ENCODE data around the gene NFIB. TPM values are rescaled to one million over a fixed set of nuclear protein-coding genes. Genes with fewer than 3 reads are reported as not detected.
A peak's percentile ranks its signal among the peaks of the same experiment; 100 is the strongest.

Gene NFIB
- total and polyA plus RNA-seq, 4 donors: 10.8 to 278 (median 88.6) TPM

GRCh38 chr9:14056316-14056861 is 257.6 kb downstream of the NFIB start:
- H3K27ac ChIP-seq (ENCODE audit: low read depth in 1 of 2, low read length in 2 of 2): no peak overlapping the region

GRCh38 chr9:14054096-14054495 is 259.8 kb downstream of the NFIB start:
- H3K36me3 ChIP-seq (ENCODE audit: control insufficient read depth in 1 of 2, insufficient read depth in 2 of 2, low read length in 1 of 2): no peaks in the 10 kb centered on the region
- no peak for DNase-seq
- no peak for ATAC-seq (ENCODE audit: low FRiP score)
- H3K27ac ChIP-seq (ENCODE audit: low read depth in 1 of 2, low read length in 2 of 2): no peak overlapping the region
- no peak overlapping the region for H3K4me3 ChIP-seq (ENCODE audit: low read length in 2 of 2)
- peaks cover 0 to 4% of the 10 kb centered on the region in 2 donors for H3K4me1 ChIP-seq (ENCODE audit: control insufficient read depth in 1 of 2, insufficient read depth in 2 of 2, low read length in 2 of 2)
- no peaks in the 10 kb centered on the region for H3K27me3 ChIP-seq (ENCODE audit: control insufficient read depth in 1 of 2, insufficient read depth in 2 of 2, low read length in 1 of 2)
- intact Hi-C loops (cut with DNase I): no loop called here
- WGBS, 2 donors: 91 to 92% methylated on average over 2 of the region's 2 CpGs
- no peaks in the 10 kb centered on the region for H3K9me3 ChIP-seq (ENCODE audit: control insufficient read depth, low read length)

More at GRCh38 chr9:14056316-14056861, 257.6 kb downstream of the NFIB start:
- Histone ChIP-seq H3K4me1 (ENCODE audit: control insufficient read depth in 1 of 2, insufficient read depth in 2 of 2, low read length in 2 of 2) (peaks cover 0 to 4% of the 10 kb centered on the region in 2 donors), H3K27me3 (ENCODE audit: control insufficient read depth in 1 of 2, insufficient read depth in 2 of 2, low read length in 1 of 2) (no peaks in the 10 kb centered on the region), H3K4me3 (ENCODE audit: low read length in 2 of 2) (no peak overlapping the region), H3K36me3 (ENCODE audit: control insufficient read depth in 1 of 2, insufficient read depth in 2 of 2, low read length in 1 of 2) (no peaks in the 10 kb centered on the region), H3K9me3 (ENCODE audit: control insufficient read depth, low read length) (no peaks in the 10 kb centered on the region)
- peak; percentile 37 for ATAC-seq (ENCODE audit: low FRiP score)
- no peak for DNase-seq
- WGBS, 2 donors: 60 to 71% methylated on average over 3 of the region's 3 CpGs
- intact Hi-C loops (cut with DNase I): no loop called here

DNA sequence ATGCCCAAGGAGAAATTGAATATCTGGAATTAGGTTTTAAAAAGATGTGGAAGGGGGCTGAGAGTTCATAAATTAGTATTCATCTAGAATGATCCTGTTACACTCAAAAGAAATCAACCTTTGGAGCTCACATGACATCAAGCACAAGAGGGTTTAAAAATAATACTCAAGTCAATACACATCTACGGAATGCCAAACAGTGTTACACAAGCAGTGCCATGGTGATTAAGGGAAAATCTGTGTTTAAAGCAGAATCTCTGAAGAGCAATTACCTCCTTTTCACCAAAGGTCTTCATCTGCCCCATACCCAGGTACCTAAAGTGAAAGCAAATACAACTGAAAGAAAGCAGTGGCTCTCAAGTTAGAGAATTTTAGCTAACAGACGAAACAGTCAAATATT is 261.6 kb downstream of the NFIB start:
- intact Hi-C loops (cut with DNase I): no loop called here
- Histone ChIP-seq H3K9me3 (ENCODE audit: control insufficient read depth, low read length) (no peaks in the 10 kb centered on the region), H3K4me1 (ENCODE audit: control insufficient read depth in 1 of 2, insufficient read depth in 2 of 2, low read length in 2 of 2) (peaks cover 0 to 4% of the 10 kb centered on the region in 2 donors), H3K27ac (ENCODE audit: low read depth in 1 of 2, low read length in 2 of 2) (no peak overlapping the region), H3K27me3 (ENCODE audit: control insufficient read depth in 1 of 2, insufficient read depth in 2 of 2, low read length in 1 of 2) (no peaks in the 10 kb centered on the region), H3K4me3 (ENCODE audit: low read length in 2 of 2) (no peak overlapping the region), H3K36me3 (ENCODE audit: control insufficient read depth in 1 of 2, insufficient read depth in 2 of 2, low read length in 1 of 2) (no peaks in the 10 kb centered on the region)
- ATAC-seq (ENCODE audit: low FRiP score): no peak
- 36 to 42% methylated on average over 2 of the region's 2 CpGs for WGBS, 2 donors
- no peak for DNase-seq

- Histone ChIP-seq H3K4me3 (ENCODE audit: low read length in 2 of 2) (no peak overlapping the region), H3K36me3 (ENCODE audit: control insufficient read depth in 1 of 2, insufficient read depth in 2 of 2, low read length in 1 of 2) (no peaks in the 10 kb centered on the region), H3K27ac (ENCODE audit: low read depth in 1 of 2, low read length in 2 of 2) (no peak overlapping the region), H3K4me1 (ENCODE audit: control insufficient read depth in 1 of 2, insufficient read depth in 2 of 2, low read length in 2 of 2) (peaks cover 0 to 4% of the 10 kb centered on the region in 2 donors), H3K27me3 (ENCODE audit: control insufficient read depth in 1 of 2, insufficient read depth in 2 of 2, low read length in 1 of 2) (no peaks in the 10 kb centered on the region), H3K9me3 (ENCODE audit: control insufficient read depth, low read length) (no peaks in the 10 kb centered on the region)
- ATAC-seq (ENCODE audit: low FRiP score) (no peak), DNase-seq (no peak)
- intact Hi-C loops (cut with DNase I): no loop called here
These were observed 262.5 kb downstream of the NFIB start for GRCh38 chr9:14051419-14051818.

- H3K27me3 ChIP-seq (ENCODE audit: control insufficient read depth in 1 of 2, insufficient read depth in 2 of 2, low read length in 1 of 2): no peaks in the 10 kb centered on the region
- intact Hi-C loops (cut with DNase I): no loop called here
- WGBS, 2 donors: 97 to 100% methylated on average over 1 of the region's 1 CpG
These were observed 270.5 kb downstream of the NFIB start for GRCh38 chr9:14043483-14043882.

GRCh38 chr9:14037331-14037730 is 276.6 kb downstream of the NFIB start:
- no peak for DNase-seq
- ATAC-seq (ENCODE audit: low FRiP score): no peak
- WGBS, 2 donors: 96 to 98% methylated on average over 4 of the region's 4 CpGs
- intact Hi-C loops (cut with DNase I): loop anchor here in 1 of 2 donors (10.0 kb wide), 1 partner anchor 277 kb away; the partner anchor contains the start of gene NFIB
- Histone ChIP-seq H3K9me3 (ENCODE audit: control insufficient read depth, low read length) (no peaks in the 10 kb centered on the region), H3K27me3 (ENCODE audit: control insufficient read depth in 1 of 2, insufficient read depth in 2 of 2, low read length in 1 of 2) (no peaks in the 10 kb centered on the region), H3K27ac (ENCODE audit: low read depth in 1 of 2, low read length in 2 of 2) (no peak overlapping the region), H3K36me3 (ENCODE audit: control insufficient read depth in 1 of 2, insufficient read depth in 2 of 2, low read length in 1 of 2) (no peaks in the 10 kb centered on the region), H3K4me3 (ENCODE audit: low read length in 2 of 2) (no peak overlapping the region), H3K4me1 (ENCODE audit: control insufficient read depth in 1 of 2, insufficient read depth in 2 of 2, low read length in 2 of 2) (peaks cover 0 to 1% of the 10 kb centered on the region in 2 donors)

More at GRCh38 chr9:14043483-14043882, 270.5 kb downstream of the NFIB start:
- Histone ChIP-seq H3K36me3 (ENCODE audit: control insufficient read depth in 1 of 2, insufficient read depth in 2 of 2, low read length in 1 of 2) (no peaks in the 10 kb centered on the region), H3K4me1 (ENCODE audit: control insufficient read depth in 1 of 2, insufficient read depth in 2 of 2, low read length in 2 of 2) (peaks cover 0 to 2% of the 10 kb centered on the region in 2 donors), H3K4me3 (ENCODE audit: low read length in 2 of 2) (no peak overlapping the region), H3K27ac (ENCODE audit: low read depth in 1 of 2, low read length in 2 of 2) (no peak overlapping the region), H3K9me3 (ENCODE audit: control insufficient read depth, low read length) (no peaks in the 10 kb centered on the region)
- DNase-seq (no peak), ATAC-seq (ENCODE audit: low FRiP score) (no peak)

GRCh38 chr9:14033067-14033466 is 280.9 kb downstream of the NFIB start:
- no peaks in the 10 kb centered on the region for H3K27me3 ChIP-seq (ENCODE audit: control insufficient read depth in 1 of 2, insufficient read depth in 2 of 2, low read length in 1 of 2)
- ATAC-seq (ENCODE audit: low FRiP score) (no peak), DNase-seq (no peak)
- H3K4me1 ChIP-seq (ENCODE audit: control insufficient read depth in 1 of 2, insufficient read depth in 2 of 2, low read length in 2 of 2): peaks cover 1 to 4% of the 10 kb centered on the region in 2 donors
- no peak overlapping the region for H3K27ac ChIP-seq (ENCODE audit: low read depth in 1 of 2, low read length in 2 of 2)
- H3K4me3 ChIP-seq (ENCODE audit: low read length in 2 of 2): no peak overlapping the region
- 82 to 89% methylated on average over 3 of the region's 3 CpGs for WGBS, 2 donors
- no peaks in the 10 kb centered on the region for H3K36me3 ChIP-seq (ENCODE audit: control insufficient read depth in 1 of 2, insufficient read depth in 2 of 2, low read length in 1 of 2)
- no peaks in the 10 kb centered on the region for H3K9me3 ChIP-seq (ENCODE audit: control insufficient read depth, low read length)
- intact Hi-C loops (cut with DNase I): loop anchor here (5.0 to 10.0 kb wide), 2 partner anchors 64 to 282 kb away; partner anchors contain the start of gene NFIB (in 1 of the 2)

Measured in aorta (tissue), 5 donors.